ENCODE measurements around the gene ARID1A.
"Not testable (repeated sequence)": the region's sequence is repeated elsewhere in the genome, so short reads cannot be mapped to it uniquely, and the experiment has no call there.

ARID1A gene

DNA sequence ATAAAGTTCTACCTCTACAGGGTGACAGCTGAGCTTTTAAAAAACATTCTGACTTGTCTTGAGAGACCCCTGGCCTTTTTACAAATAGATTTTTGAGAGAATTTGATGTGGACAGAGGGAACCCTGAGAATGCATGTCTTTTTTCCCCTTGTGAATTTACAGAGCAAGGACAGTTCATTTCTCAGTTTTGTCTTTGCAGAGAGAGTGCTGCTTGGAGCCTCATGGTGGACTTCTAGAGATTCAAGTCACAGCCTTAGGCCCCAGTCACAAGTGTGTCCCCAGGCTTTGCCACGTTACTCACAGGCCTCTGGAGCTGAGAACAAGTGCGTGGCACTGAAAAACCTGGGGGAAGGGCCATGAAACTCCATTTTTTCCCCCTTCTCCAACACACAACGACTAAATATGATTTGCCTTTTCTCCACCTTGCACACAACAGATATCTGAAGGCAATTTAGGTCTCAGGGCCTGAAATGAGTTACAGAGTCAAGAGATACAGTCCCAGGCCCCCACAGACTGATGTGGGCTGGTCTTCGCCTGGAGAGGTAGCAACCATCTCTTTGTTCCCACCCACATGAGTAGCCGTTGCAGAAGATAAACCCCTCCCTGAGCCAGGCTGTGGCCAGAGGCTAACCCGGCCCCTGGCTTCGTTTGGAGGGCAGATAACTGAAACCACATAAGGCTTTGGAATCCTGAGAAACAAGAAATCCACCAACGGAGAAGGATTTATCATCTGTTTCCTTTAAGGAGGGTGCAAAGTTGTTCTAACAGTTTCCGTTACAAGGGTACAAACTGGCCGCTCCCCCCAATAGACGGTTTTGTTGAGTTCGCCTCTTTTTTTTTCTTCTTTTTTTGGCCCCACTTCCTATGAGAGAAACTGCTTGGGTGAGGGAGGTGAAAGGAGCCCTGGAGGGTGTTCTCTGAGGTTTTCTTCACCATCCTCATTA lies 90.9 kb downstream of the ARID1A start:
- in situ Hi-C loops (cut with MboI; ENCODE audit: low sequenced_read_pairs): no loop called here

DNA sequence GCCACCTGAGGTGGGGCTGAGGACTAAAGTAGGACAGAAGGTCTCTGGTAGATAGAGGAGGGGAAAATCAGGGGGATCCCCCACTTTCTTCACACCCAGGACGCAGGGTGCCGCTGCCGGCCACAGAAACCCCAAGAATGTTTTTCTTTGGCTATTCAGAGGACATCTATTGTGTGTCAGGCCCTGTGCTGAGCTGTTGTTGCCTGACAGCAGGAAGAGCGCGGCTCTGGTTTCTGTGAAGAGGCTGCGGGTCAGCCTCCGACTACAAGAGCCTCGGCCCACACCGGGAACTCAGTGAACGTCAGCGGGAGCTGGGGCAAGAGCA lies 91.5 kb downstream of the ARID1A start:
- in situ Hi-C loops (cut with MboI; ENCODE audit: low sequenced_read_pairs): no loop called here

DNA sequence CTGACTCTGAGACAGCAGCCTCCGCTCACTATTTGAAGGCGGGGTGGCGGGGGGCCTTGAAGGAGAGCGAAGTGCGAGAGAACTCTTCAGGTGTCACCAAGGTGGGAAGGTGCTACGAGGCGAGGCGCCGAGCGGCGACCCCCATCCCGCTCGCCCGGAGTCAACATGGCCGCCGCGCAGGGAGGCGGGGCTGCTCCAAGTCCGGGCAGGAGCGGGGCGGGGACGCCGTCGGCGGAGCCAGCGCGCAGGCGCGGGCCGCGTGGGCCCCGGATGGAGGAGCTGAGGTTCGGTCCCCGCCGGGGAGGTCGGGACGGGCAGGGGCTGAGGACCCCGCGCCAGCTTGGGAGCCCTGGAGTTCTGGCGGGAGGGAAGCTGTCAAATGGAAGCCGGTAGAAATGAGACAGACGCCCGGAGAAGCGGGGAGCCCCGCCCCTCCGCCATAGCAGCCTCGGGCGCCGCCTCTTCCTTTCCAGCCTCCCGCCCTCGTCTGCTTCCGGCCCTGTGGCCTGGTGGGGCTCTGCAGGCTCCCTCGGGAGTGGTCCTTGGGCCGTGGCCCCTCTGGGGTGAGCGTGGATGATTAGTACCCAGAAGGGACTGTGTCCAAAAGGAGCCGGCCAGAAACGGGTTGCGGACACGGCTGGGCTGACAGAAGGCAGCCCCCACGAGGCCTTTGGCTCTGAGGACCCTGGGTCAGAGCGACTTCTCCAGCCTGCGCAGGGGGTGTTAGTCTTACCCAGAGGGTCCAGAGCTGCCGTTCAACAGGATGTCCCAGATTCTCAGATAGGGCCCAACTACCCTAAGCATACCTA lies 92.1 kb downstream of the ARID1A start, which contains the start of gene PIGV:
Gene PIGV, plus strand, starts transcription at position 245 of the 809 bp plus-strand sequence. CDS start 2,866 bp downstream, outside the sequence.
- in situ Hi-C loops (cut with MboI; ENCODE audit: low sequenced_read_pairs): no loop called here

DNA sequence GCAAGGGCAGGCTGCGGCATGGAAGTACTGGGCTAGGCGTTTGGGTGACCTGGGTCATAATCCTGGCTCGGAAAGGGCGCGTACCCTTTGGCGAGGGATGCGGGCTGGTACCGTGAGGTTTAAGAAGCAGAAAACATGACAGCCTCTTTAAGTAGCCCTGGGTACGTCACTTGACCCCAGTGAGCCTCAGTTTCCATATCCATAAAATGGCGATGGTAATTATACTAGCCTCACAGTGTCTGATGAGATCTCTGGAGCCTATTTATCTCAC lies 92.6 kb downstream of the ARID1A start:
- in situ Hi-C loops (cut with MboI; ENCODE audit: low sequenced_read_pairs): no loop called here

DNA sequence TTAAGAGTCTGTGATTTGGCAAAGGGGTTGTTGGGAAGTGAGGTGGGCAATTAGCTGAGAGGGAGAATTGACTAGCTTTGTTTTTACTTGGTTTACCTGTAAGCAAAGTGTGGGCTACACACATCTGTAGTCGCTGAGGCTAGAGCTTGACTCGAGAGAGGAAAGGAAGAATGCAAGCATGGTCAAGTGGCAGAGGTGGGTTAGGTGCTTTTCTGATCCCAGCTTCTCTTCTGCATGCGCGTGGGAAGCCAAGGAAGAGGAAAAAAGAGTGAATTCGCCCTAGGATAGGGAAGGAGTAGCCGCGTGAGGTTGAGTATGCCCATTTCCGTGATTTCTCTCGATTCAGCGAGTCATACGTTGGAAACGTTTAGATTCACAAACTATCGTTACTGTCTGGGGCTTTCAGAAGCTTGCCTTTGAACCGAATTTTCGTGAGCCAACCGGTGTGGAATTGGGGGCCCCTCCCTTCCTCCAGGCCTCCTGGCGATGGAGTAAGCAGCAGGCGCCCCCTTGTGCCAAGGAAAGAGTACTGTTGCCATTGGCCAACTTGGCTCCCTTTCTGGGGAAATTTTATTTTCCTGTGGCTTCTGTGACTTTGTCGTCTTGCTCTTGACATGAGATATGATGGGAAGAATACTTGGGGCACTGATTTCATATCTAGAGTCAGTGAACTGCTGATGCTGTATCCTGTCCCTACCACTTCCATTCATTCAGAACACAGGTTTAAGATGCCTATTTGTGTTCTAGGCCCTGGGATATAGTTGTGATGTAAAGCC lies 93.2 kb downstream of the ARID1A start:
- in situ Hi-C loops (cut with MboI; ENCODE audit: low sequenced_read_pairs): no loop called here

DNA sequence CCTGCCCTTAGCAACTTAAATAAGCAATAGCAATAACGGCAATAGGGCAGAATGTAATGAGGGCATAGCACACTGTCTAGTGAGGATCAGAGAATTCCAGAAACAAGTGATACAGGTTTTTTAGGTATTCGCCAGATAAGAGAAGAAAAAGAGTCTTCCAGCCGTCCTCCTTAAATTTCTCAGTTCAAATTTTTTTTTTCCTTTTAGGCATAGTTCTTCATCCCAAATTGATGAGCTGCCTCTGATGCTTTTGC lies 93.7 kb downstream of the ARID1A start:
- in situ Hi-C loops (cut with MboI; ENCODE audit: low sequenced_read_pairs): no loop called here

DNA sequence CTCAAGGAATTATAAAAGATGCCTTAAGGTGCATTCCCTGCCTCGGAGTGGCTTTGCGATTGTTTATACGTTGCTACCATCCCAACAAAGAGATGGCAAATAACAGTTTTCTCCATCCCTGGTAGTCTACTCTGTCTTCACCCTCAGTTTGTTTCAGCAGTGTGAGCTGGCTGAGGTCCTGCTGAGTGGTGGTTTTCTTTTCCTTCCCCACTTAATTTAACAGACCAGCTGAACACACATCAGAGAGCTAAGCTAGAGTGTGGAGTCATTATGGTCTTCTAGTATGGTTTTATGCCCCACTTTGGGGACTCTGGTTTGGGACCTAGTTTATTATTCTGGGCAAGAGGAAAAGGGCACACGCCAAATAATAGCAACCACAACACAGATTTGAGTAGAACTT lies 94.1 kb downstream of the ARID1A start:
- in situ Hi-C loops (cut with MboI; ENCODE audit: low sequenced_read_pairs): loop anchor here (10.0 kb wide), 1 partner anchor 185 kb away; no protein-coding TSS in a partner anchor

DNA sequence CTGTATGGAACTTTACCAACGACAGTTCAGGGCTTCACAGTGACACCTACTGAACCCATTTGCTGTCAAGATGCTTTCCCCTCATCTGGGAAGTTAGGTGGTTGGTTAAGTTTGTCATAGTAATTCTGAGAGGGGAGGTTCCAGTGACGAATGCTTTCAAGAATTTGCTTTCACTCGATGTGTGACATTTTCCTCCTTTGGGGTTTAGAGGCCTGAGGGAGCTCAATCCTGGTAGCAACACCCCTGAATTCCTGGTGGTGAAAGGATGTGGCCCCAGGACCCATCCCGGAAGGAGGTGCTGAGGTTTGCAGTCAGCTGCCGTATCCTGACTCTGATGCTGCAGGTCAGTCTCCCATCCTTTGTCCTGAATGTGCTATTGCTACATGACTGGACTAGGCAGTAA lies 94.7 kb downstream of the ARID1A start:
- in situ Hi-C loops (cut with MboI; ENCODE audit: low sequenced_read_pairs): loop anchor here (10.0 kb wide), 1 partner anchor 186 kb away; no protein-coding TSS in a partner anchor

DNA sequence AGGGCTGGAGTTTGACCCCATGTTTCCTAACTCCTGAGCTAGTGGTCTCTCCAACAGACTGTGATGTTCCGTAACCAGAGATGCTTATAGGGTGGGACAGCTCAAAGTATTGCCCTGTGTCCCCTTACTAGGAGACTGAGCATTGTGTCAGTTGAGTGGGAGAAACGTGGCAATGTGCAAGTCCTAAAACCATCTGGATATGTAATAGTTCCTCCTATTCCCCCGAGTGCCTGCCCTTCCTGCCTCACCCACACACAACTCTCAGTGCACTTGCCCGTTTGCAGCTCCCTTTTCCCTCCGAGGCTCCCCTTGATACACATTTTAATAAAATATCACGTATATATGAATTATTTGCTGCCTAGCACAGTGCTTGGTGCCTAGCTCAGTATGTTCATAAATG lies 95.3 kb downstream of the ARID1A start:
- in situ Hi-C loops (cut with MboI; ENCODE audit: low sequenced_read_pairs): loop anchor here (10.0 kb wide), 1 partner anchor 186 kb away; no protein-coding TSS in a partner anchor

DNA sequence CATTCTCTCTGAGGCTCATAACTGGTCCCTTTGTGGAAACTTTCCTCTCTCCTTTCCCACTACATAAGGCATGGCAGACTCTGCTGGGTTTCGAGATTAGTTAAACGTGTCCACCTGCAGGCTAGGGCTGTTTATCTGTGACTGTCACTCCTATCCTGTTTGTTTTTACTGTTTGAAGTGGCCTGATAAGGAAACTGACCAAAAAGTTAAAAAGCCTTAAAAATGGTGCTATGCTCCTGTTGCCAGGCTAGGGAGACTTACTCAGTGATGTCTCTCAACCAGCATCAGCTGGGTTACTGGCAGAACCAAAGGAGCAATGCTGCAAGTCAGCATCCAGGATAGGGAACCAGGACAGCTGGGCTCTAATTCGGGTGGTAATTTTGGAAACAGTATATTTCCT lies 95.8 kb downstream of the ARID1A start:
- in situ Hi-C loops (cut with MboI; ENCODE audit: low sequenced_read_pairs): loop anchor here (10.0 kb wide), 1 partner anchor 187 kb away; no protein-coding TSS in a partner anchor

DNA sequence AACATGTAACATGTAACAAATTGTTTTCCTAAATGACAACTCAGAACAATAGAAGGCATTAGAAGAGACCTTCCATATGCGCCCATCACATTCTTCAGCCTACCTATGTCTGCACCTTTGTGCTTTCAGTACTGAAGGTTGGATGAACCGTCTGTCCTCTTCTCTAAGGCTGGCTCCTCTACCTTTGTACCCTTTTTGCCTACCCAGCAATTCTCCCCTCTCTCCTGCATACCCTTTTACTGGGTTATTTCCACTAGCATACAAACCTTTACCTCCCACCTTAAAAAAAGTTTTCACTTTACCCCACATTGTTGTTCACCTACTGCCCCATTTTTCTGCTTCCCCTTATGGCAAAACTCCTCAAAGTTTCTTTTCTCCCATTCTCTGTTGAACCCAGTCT lies 97.1 kb downstream of the ARID1A start:
- in situ Hi-C loops (cut with MboI; ENCODE audit: low sequenced_read_pairs): loop anchor here (10.0 kb wide), 1 partner anchor 188 kb away; no protein-coding TSS in a partner anchor

DNA sequence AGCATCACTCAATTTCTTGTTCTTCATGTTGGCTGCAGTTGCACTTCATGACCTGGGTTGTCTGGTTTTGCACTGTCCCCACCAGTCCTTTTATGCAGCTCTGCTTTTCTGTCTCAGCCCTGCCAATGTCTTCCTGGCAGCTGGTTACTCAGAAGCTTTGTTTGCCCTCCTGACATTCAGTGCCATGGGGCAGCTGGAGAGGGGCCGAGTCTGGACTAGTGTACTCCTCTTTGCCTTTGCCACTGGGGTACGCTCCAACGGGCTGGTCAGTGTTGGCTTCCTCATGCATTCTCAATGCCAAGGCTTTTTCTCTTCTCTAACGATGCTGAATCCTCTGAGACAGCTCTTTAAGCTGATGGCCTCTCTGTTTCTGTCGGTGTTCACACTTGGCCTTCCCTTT lies 98.6 kb downstream of the ARID1A start:
- in situ Hi-C loops (cut with MboI; ENCODE audit: low sequenced_read_pairs): loop anchor here (10.0 kb wide), 1 partner anchor 190 kb away; no protein-coding TSS in a partner anchor

DNA sequence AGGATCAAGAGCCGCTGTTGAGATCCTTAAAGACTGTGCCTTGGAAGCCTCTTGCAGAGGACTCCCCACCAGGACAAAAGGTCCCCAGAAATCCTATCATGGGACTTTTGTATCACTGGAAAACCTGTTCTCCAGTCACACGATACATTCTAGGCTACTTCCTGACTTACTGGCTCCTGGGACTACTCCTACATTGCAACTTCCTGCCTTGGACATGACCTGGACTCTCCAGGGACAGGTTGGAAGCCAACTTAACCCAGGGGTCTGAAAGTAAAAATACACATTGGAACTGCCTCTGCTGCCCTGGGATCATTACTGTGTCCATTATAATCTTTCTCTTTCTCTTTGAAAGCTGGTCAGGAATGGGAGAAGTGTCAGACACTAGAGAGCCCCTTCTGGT lies 101.8 kb downstream of the ARID1A start:
- in situ Hi-C loops (cut with MboI; ENCODE audit: low sequenced_read_pairs): loop anchor here (10.0 kb wide), 1 partner anchor 193 kb away; no protein-coding TSS in a partner anchor

DNA sequence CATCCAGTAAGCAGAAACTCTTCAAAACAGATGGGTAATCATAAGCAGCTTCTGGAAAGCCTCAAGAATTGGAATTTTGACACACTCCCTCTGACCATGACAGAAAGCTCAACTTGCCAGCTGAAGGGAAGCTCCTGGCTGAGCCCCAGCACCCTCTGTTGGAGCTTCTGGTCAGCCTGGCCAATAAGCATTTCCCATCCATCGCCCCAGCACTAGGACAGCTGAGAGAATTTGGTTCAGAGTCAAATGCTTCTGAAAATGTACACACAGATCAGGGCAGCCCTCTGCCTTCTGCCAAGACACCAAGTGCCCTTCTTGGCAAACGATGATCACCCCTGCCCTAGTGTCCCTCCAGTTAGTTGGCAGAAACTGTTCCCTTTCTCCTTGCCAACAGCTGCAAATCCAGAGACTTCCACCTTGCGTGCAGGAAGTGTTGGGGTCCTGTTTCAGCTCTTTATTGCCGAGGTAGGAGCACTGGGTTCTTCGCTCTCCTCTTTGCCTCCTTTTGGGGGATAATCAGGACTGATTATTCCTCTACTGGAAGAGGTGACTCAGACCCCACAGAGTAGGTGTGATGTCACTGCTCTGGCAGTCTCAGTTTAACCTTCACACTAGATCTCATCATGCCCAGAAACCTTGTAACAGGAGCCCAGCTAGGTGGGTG lies 103.8 kb downstream of the ARID1A start:
- in situ Hi-C loops (cut with MboI; ENCODE audit: low sequenced_read_pairs): loop anchor here (10.0 kb wide), 1 partner anchor 195 kb away; no protein-coding TSS in a partner anchor

DNA sequence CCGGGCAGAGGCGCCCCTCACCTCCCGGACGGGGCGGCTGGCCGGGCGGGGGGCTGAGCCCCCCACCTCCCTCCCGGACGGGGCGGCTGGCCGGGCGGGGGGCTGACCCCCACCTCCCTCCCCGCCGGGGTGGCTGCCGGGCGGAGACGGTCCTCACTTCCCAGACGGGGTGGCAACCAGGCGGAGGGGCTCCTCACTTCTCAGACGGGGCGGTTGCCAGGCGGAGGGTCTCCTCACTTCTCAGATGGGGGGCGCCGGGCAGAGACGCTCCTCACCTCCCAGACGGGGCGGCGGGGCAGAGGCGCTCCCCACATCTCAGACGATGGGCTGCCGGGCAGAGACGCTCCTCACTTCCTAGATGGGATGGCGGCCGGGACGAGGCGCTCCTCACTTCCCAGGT lies 108.1 kb downstream of the ARID1A start:
- in situ Hi-C loops (cut with MboI; ENCODE audit: low sequenced_read_pairs): not testable (repeated sequence)

DNA sequence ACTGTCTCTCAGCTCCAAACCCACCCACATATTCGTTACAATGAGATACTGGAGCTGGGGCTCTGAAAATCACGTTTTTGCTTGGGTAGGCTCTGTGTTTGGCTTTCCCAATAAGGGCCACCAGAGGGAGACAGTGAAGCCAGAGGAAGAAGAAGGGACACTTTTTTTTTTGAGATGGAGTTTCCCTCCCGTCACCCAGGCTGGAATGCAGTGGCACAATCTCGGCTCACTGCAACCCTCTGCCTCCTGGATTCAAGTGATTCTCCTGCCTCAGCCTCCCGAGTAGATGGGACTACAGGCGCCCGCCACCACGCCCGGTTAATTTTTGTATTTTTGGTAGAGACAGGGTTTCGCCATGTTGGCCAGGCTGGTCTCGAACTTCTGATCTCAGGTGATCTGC lies 114.3 kb downstream of the ARID1A start:
- in situ Hi-C loops (cut with MboI; ENCODE audit: low sequenced_read_pairs): not testable (repeated sequence)

DNA sequence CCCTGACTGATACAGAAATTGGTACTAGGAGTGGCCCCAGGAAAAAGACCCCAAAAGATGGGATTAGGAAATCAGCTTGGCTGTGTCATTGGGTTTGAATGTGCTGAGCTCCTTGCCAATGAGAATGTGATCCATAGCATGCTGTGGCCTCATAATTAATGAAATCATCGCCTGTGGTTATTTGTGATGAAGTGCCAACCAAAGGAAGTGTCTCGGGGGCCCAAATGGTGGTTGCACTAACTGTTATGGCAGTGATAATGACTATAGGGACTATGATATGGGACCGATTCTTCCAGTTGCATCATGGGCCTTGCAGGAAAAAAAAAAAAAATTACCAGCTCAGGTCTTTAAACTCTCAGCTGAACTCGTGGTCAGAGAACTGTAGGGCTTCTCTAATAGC lies 115.2 kb downstream of the ARID1A start:
- in situ Hi-C loops (cut with MboI; ENCODE audit: low sequenced_read_pairs): no loop called here

DNA sequence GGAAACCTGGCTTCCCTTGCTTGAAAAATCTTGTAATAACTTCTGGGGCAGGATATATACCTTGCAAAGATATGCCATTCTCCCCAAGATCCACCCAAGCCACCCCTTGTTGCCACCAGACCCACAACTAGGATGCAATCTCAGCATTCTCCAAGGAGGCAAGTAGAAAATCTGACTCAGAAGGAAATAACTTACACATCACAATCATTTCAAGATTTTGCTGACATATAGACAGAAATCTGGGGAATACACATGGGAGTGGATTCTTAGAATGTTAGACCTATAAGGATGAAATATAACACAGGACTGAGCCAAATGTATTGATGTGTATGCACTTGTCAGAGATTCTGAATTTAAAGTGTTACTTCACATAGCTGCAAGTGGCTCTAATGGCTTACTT lies 115.9 kb downstream of the ARID1A start:
- in situ Hi-C loops (cut with MboI; ENCODE audit: low sequenced_read_pairs): no loop called here

DNA sequence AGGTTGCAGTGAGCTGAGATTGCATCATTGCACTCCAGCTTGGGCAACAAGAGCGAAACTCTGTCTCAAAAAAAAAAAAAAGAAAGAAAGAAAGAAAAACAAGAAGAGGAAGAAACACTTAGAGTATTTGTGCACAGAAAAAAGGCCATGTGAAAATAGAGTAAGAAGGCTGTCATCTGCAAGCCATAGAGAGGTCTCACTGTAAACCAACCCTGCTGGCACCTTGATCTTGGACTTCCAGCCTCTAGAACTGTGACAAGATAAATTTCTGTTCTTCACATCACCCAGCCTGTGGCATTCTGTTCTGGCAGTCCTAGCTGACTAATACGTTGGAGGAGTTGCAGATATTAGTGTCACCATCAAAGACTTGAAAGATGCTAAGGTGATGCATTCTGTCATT lies 118.6 kb downstream of the ARID1A start:
- in situ Hi-C loops (cut with MboI; ENCODE audit: low sequenced_read_pairs): no loop called here

DNA sequence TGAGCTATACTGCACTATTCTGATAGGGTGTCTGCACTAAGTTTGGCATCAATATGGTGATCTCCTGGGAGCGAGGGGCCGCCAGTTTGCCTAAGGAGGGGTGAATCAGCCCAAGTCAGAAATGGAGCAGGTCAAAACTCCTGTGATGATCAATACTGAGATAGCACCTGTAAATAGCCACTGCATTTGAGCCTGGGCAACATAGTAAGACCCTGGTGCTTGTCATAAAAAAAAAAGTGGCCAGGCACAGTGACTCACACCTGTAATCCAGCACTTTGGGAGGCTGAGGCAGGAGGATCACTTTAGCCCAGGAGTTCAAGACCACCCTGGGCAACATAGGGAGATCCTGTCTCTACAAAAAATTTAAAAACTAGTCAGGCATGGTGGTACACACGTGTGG lies 119.1 kb downstream of the ARID1A start:
- in situ Hi-C loops (cut with MboI; ENCODE audit: low sequenced_read_pairs): no loop called here

All from HL-60/S4 treated with phorbol 12-myristate 13-acetate at 8.2 ng/mL for 4 days and 3 days (cell line).